Transverse colon (tissue), 4 donors: ENCODE results near the gene EIF4ENIF1.

Source experiments
- EP300 ChIP-seq: sonication (generic); formaldehyde crosslinking; IDR thresholded peaks from one replicate; pipeline ENCODE4 v1.6.1; 2017; ENCODE audit warnings: antibody characterized with exemption, low read depth
- POLR2A ChIP-seq: fragments of 450-650 bp; IDR thresholded peaks from one replicate; pipeline ENCODE4 v1.6.1; 2016; ENCODE audit warnings: antibody characterized with exemption, mild to moderate bottlenecking, moderate library complexity
- POLR2AphosphoS5 ChIP-seq, 3 donors: sonication (generic); formaldehyde crosslinking; IDR thresholded peaks; one replicate each; pipeline ENCODE4 v1.6.1; 2016; ENCODE audit warnings: antibody characterized with exemption in 3 of 3
- TF ChIP-seq, protein P1 (sequence below), 5 experiments: fragments of 200-600 bp in 3 of 5; fragments of 450-650 bp in 2 of 5; sonication (generic) in 3 of 5; IDR thresholded peaks; 1 replicate in 2 of 5; 2 replicates in 3 of 5; pipeline ENCODE4 v1.5.1; 2016 to 2017; ENCODE audit warnings: antibody characterized with exemption in 5 of 5, inconsistent platforms in 3 of 5, mild to moderate bottlenecking in 2 of 5, moderate library complexity in 1 of 5

- TF ChIP-seq, protein P1, sequence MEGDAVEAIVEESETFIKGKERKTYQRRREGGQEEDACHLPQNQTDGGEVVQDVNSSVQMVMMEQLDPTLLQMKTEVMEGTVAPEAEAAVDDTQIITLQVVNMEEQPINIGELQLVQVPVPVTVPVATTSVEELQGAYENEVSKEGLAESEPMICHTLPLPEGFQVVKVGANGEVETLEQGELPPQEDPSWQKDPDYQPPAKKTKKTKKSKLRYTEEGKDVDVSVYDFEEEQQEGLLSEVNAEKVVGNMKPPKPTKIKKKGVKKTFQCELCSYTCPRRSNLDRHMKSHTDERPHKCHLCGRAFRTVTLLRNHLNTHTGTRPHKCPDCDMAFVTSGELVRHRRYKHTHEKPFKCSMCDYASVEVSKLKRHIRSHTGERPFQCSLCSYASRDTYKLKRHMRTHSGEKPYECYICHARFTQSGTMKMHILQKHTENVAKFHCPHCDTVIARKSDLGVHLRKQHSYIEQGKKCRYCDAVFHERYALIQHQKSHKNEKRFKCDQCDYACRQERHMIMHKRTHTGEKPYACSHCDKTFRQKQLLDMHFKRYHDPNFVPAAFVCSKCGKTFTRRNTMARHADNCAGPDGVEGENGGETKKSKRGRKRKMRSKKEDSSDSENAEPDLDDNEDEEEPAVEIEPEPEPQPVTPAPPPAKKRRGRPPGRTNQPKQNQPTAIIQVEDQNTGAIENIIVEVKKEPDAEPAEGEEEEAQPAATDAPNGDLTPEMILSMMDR (IDR thresholded peaks at IDR 0.05): no peak
- TF ChIP-seq EP300 (no peak), POLR2A (no peak), POLR2AphosphoS5 (IDR thresholded peaks at IDR 0.05) (no peak)
Observed at GRCh38 chr22:31501738-31502137, 12.1 kb upstream of the EIF4ENIF1 start.
